Measurements from ENCODE around the gene PLCB4. TPM values are rescaled to one million over a fixed set of nuclear protein-coding genes. Genes with fewer than 3 reads are reported as not detected.

The PLCB4 gene
- total and polyA plus RNA-seq, 2 experiments from 2014 or later = 6.5 to 16.1 TPM

DNA sequence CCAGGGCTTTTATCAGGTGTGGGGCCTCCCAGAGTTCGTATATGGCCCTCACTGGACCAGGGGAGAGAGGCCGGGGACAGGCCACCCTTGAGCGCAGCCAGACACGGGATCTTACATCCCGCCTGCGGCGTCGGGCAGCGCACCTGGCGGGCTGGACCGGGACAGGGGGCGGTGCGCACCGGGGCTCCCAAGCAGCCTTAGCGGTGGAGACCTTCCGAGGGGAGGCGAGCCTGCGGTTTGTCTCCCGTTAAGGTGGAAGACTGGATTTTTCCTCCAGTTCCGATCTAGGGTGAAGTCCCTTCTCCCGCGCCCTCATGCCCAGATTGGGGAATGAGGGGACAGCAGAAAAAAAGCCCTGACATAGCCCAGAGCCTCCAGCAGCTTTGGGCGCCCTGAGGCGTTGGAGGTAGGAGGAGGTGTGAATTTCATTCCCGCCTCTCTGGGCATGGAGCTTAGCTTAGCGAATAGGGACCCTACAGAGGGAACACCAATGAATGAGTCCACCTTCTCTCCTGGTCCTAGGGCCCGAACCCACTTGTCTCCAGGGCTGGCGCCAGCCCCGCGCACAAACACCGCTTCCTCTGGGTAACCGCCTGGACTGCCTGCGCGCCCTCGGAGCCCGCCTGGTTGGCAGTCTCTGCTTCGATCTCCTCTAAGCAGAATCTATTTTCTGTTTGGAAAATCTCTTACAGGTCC lies 438.8 kb downstream of the PLCB4 start (continued):
- TF ChIP-seq, protein P1, sequence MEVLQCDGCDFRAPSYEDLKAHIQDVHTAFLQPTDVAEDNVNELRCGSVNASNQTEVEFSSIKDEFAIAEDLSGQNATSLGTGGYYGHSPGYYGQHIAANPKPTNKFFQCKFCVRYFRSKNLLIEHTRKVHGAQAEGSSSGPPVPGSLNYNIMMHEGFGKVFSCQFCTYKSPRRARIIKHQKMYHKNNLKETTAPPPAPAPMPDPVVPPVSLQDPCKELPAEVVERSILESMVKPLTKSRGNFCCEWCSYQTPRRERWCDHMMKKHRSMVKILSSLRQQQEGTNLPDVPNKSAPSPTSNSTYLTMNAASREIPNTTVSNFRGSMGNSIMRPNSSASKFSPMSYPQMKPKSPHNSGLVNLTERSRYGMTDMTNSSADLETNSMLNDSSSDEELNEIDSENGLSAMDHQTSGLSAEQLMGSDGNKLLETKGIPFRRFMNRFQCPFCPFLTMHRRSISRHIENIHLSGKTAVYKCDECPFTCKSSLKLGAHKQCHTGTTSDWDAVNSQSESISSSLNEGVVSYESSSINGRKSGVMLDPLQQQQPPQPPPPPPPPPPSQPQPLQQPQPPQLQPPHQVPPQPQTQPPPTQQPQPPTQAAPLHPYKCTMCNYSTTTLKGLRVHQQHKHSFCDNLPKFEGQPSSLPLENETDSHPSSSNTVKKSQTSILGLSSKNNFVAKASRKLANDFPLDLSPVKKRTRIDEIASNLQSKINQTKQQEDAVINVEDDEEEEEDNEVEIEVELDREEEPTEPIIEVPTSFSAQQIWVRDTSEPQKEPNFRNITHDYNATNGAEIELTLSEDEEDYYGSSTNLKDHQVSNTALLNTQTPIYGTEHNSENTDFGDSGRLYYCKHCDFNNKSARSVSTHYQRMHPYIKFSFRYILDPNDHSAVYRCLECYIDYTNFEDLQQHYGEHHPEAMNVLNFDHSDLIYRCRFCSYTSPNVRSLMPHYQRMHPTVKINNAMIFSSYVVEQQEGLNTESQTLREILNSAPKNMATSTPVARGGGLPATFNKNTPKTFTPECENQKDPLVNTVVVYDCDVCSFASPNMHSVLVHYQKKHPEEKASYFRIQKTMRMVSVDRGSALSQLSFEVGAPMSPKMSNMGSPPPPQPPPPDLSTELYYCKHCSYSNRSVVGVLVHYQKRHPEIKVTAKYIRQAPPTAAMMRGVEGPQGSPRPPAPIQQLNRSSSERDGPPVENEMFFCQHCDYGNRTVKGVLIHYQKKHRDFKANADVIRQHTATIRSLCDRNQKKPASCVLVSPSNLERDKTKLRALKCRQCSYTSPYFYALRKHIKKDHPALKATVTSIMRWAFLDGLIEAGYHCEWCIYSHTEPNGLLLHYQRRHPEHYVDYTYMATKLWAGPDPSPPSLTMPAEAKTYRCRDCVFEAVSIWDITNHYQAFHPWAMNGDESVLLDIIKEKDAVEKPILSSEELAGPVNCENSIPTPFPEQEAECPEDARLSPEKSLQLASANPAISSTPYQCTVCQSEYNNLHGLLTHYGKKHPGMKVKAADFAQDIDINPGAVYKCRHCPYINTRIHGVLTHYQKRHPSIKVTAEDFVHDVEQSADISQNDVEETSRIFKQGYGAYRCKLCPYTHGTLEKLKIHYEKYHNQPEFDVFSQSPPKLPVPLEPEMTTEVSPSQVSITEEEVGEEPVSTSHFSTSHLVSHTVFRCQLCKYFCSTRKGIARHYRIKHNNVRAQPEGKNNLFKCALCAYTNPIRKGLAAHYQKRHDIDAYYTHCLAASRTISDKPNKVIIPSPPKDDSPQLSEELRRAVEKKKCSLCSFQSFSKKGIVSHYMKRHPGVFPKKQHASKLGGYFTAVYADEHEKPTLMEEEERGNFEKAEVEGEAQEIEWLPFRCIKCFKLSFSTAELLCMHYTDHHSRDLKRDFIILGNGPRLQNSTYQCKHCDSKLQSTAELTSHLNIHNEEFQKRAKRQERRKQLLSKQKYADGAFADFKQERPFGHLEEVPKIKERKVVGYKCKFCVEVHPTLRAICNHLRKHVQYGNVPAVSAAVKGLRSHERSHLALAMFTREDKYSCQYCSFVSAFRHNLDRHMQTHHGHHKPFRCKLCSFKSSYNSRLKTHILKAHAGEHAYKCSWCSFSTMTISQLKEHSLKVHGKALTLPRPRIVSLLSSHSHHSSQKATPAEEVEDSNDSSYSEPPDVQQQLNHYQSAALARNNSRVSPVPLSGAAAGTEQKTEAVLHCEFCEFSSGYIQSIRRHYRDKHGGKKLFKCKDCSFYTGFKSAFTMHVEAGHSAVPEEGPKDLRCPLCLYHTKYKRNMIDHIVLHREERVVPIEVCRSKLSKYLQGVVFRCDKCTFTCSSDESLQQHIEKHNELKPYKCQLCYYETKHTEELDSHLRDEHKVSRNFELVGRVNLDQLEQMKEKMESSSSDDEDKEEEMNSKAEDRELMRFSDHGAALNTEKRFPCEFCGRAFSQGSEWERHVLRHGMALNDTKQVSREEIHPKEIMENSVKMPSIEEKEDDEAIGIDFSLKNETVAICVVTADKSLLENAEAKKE (CRISPR knock-in tag; IDR thresholded peaks at IDR 0.05) = no peak

DNA sequence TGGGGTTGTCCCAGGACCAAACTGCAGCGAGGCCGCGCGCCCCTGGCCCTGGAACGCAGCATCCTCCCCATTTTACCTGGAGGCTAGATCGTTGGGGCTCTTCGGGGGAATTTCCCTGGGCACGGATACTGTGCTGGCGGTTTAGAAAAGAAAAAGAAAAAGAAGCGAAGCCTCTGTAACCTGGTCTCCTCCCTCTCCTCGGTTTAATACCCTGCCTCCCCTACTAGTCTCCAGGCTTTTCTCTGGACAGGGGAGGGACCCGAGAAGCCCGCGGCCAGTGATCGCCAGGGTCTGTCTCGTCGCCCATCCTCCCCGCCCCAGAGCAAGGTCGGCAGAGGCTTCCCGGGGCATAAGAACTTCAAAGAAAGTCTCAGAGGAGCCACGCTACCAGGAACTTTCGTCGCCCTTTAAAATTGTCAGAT lies 439.4 kb downstream of the PLCB4 start:
- peak; percentile 56 for DNase-seq (ENCODE audit: low spot score)
- H3K79me2 ChIP-seq (replicated peaks; ENCODE audit: insufficient read depth) = no peaks in the 10 kb centered on the region
- 0 out of 2 replicates have a peak, but pooled peaks cover 3% of the 10 kb centered on the region for H4K20me1 ChIP-seq (replicated peaks; ENCODE audit: insufficient read depth)
- peaks cover 18% of the 10 kb centered on the region for H3K4me1 Mint-ChIP-seq
- peak overlapping the region; percentile 86 for H3K4me2 ChIP-seq
- H3K9me3 Mint-ChIP-seq = no peaks in the 10 kb centered on the region
- H3K36me3 Mint-ChIP-seq (ENCODE audit: low read depth) = no peaks in the 10 kb centered on the region
- H2AFZ ChIP-seq = peak overlapping the region; percentile 94
- no peaks in the 10 kb centered on the region for H3K9me2 ChIP-seq (ENCODE audit: insufficient read depth)
- no peaks in the 10 kb centered on the region for H3F3A ChIP-seq (replicated peaks; ENCODE audit: low read depth)
- TF ChIP-seq EZH2 (IDR thresholded peaks at IDR 0.05; ENCODE audit: low read depth, unreplicated experiment) (peak; percentile 81), EZH2phosphoT487 (IDR thresholded peaks at IDR 0.05; ENCODE audit: unreplicated experiment) (no peak)
- TF ChIP-seq, protein P1 (CRISPR knock-in tag; IDR thresholded peaks at IDR 0.05) = no peak
- TF ChIP-seq, protein P2, sequence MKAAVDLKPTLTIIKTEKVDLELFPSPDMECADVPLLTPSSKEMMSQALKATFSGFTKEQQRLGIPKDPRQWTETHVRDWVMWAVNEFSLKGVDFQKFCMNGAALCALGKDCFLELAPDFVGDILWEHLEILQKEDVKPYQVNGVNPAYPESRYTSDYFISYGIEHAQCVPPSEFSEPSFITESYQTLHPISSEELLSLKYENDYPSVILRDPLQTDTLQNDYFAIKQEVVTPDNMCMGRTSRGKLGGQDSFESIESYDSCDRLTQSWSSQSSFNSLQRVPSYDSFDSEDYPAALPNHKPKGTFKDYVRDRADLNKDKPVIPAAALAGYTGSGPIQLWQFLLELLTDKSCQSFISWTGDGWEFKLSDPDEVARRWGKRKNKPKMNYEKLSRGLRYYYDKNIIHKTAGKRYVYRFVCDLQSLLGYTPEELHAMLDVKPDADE (IDR thresholded peaks at IDR 0.05) = no peak
- peak; percentile 22 for ATAC-seq
- no peaks in the 10 kb centered on the region for H3K36me3 ChIP-seq (ENCODE audit: insufficient read depth)
- H3K4me3 Mint-ChIP-seq = peak overlapping the region; percentile 53; the same call in 2 of the 3 replicates
- peaks cover 47% of the 10 kb centered on the region for H3K27me3 Mint-ChIP-seq (ENCODE audit: insufficient read depth, low read depth, poor library complexity)
- H3K27ac ChIP-seq (ENCODE audit: low read depth) = no peak overlapping the region
- peaks cover 92% of the 10 kb centered on the region for H3K27me3 ChIP-seq (ENCODE audit: insufficient read depth)
- peaks cover 50% of the 10 kb centered on the region for H3K4me1 ChIP-seq (ENCODE audit: insufficient read depth)
- no peak overlapping the region for H3K27ac Mint-ChIP-seq
- peak overlapping the region; percentile 52 for H3K4me3 ChIP-seq

Measured in GM23338 (cell line).